AG09319 (cell line): ENCODE measurements around the gene CLDN15.
A peak's percentile ranks its signal among the peaks of the same experiment; 100 is the strongest.

ENCODE experiments used
- DNase-seq: peaks from one replicate; pipeline ENCODE4 v3.0.0-alpha.2; 2010; ENCODE audit warnings: low read depth; ENCODE audit errors: extremely low read depth
- CTCF ChIP-seq: IDR thresholded peaks from 2 replicates; pipeline ENCODE4 v1.5.1; 2011; ENCODE audit warnings: low read depth, mild to moderate bottlenecking, inconsistent platforms, low read length, moderate library complexity

The CLDN15 gene

GRCh38 chr7:101225650-101226049, 12.0 kb downstream of the CLDN15 start:
- no peak for DNase-seq
- TF ChIP-seq CTCF: no peak

- TF ChIP-seq CTCF: no peak
These were observed 14.1 kb downstream of the CLDN15 start for GRCh38 chr7:101223528-101223927.

GRCh38 chr7:101222275-101222830, 15.2 kb downstream of the CLDN15 start:
- no peak for DNase-seq
- TF ChIP-seq CTCF: no peak

More at GRCh38 chr7:101223528-101223927, 14.1 kb downstream of the CLDN15 start:
- DNase-seq: no peak

- no peak for TF ChIP-seq CTCF
These were observed 17.3 kb downstream of the CLDN15 start for GRCh38 chr7:101220295-101220694.

GRCh38 chr7:101218236-101219125, 19.1 kb downstream of the CLDN15 start:
- no peak for TF ChIP-seq CTCF
- no peak for DNase-seq

More at GRCh38 chr7:101220295-101220694, 17.3 kb downstream of the CLDN15 start:
- no peak for DNase-seq

GRCh38 chr7:101217388-101218235, 20.0 kb downstream of the CLDN15 start, which contains the start of the genes PLOD3 and ZNHIT1:
PLOD3 (minus strand) TSS chr7:101217581; CDS start chr7:101217274, 307 bp downstream.
ZNHIT1 (plus strand) TSS chr7:101218165; CDS start chr7:101218196, 31 bp downstream.
- peak; percentile 96 for DNase-seq
- TF ChIP-seq CTCF: no peak; the same call in 1 of the 2 replicates
